Measurements from ENCODE around the gene GPR31.

GRCh38 chr6:167122827-167123657, 34.7 kb downstream of the GPR31 start, which contains the start of gene CCR6:
- no peak for TF ChIP-seq POLR2AphosphoS5 (IDR thresholded peaks at IDR 0.05; ENCODE audit: low read depth, low read length)
- no peak for TF ChIP-seq REST (IDR thresholded peaks at IDR 0.05; ENCODE audit: insufficient read depth in 1 of 2, low read depth in 2 of 2, low read length in 2 of 2)
- TF ChIP-seq FOXP2 (optimal IDR thresholded peaks at IDR 0.05; ENCODE audit: borderline replicate concordance, extremely low read depth, extremely low read length, insufficient read depth), result no peak
- TF ChIP-seq TAF1 (IDR thresholded peaks at IDR 0.05; ENCODE audit: borderline replicate concordance, insufficient read depth, low read length), result no peak
